Measurements from ENCODE around the gene MALL.
A peak's percentile ranks its signal among the peaks of the same experiment; 100 is the strongest.

GRCh38 chr2:110105608-110106467 is 9.8 kb downstream of the MALL start:
- TF ChIP-seq CTCF (IDR thresholded peaks at IDR 0.05) (no peak), POLR2A (IDR thresholded peaks at IDR 0.05) (peak in 1 of 3 donors; percentile 19)
